Muscle of arm (tissue), 12 donors: ENCODE measurements around the gene NUP210L. TPM values are rescaled to one million over a fixed set of nuclear protein-coding genes. Genes with fewer than 3 reads are reported as not detected.

ENCODE experiments used
- DNase-seq: peaks from one replicate; pipeline ENCODE4 v3.0.0-alpha.2; 2013
- polyA plus RNA-seq, 12 donors: library from polyadenylated mRNA; unstranded; fragments of 120-200 nt; gene quantifications; one replicate each; pipeline ENCODE4 v1.2.1, GENCODE V29; 2013; ENCODE audit not compliant: insufficient read length in 12 of 12

Gene NUP210L
- polyA plus RNA-seq, 12 donors: 0.08 to 0.12 (median 0.11) TPM; not detected in 9

- DNase-seq: no peak
Measured at GRCh38 chr1:153945131-153945794, 209.6 kb downstream of the NUP210L start.

GRCh38 chr1:153944827-153945117, 210.1 kb downstream of the NUP210L start:
- DNase-seq: no peak

- DNase-seq: no peak
Measured at GRCh38 chr1:153944005-153944826, 210.7 kb downstream of the NUP210L start.

GRCh38 chr1:153942766-153943549, 211.9 kb downstream of the NUP210L start:
- DNase-seq: no peak

Other genes with a start within 250 kb of the NUP210L start
- gene GATAD2B, start 232.1 kb downstream of the NUP210L start, polyA plus RNA-seq: 10 to 100 TPM in 11 of 12 donors, not detected in 1; 14.4 to 39.5 (median 18.5) TPM
- 10 to 100 TPM in 11 of 12 donors, not detected in 1; 20.5 to 39.0 (median 28.3) TPM for gene DENND4B, start 208.4 kb downstream of the NUP210L start, polyA plus RNA-seq
- 10 to 100 TPM in 11 of 12 donors, not detected in 1; 18.3 to 48.2 (median 24.3) TPM for gene CRTC2, start 196.5 kb downstream of the NUP210L start, polyA plus RNA-seq
- 10 to 100 TPM in 11 of 12 donors, not detected in 1; 33.5 to 57.6 (median 41.6) TPM for gene SLC39A1, start 191.5 kb downstream of the NUP210L start, polyA plus RNA-seq
- gene CREB3L4, start 187.2 kb downstream of the NUP210L start, polyA plus RNA-seq: 10 to 100 TPM in 9 of 12 donors, 1 to 10 TPM in 1, not detected in 2; 9.7 to 17.4 (median 12.0) TPM
- gene JTB, start 177.4 kb downstream of the NUP210L start, polyA plus RNA-seq: 10 to 100 TPM in 11 of 12 donors, not detected in 1; 58.3 to 90.5 (median 74.0) TPM
- gene RAB13, start 168.7 kb downstream of the NUP210L start, polyA plus RNA-seq: 100 to 1,000 TPM in 2 of 12 donors, 10 to 100 TPM in 9, not detected in 1; 68.1 to 152 (median 80.1) TPM
- 1,000 to 10,000 TPM; 2,545 to 3,821 (median 3,262) TPM for gene RPS27, start 164.3 kb downstream of the NUP210L start, polyA plus RNA-seq
- 1,000 to 10,000 TPM in 2 of 12 donors, 100 to 1,000 TPM in 10; 450 to 3,111 (median 675) TPM for gene TPM3, start 37.0 kb upstream of the NUP210L start, polyA plus RNA-seq
- not detected for gene CFAP141, start 51.3 kb upstream of the NUP210L start, polyA plus RNA-seq
- gene UBAP2L, start 65.9 kb upstream of the NUP210L start, polyA plus RNA-seq: 100 to 1,000 TPM in 10 of 12 donors, 10 to 100 TPM in 2; 94.6 to 468 (median 111) TPM
- 10 to 100 TPM in 11 of 12 donors, not detected in 1; 59.0 to 79.9 (median 68.9) TPM for gene HAX1, start 117.6 kb upstream of the NUP210L start, polyA plus RNA-seq
- gene AQP10, start 166.0 kb upstream of the NUP210L start, polyA plus RNA-seq: under 1 TPM in 4 of 12 donors, not detected in 8; 0.14 to 0.28 (median 0.21) TPM
- 10 to 100 TPM in 11 of 12 donors, not detected in 1; 18.1 to 36.6 (median 24.9) TPM for gene ATP8B2, start 170.5 kb upstream of the NUP210L start, polyA plus RNA-seq